Loucy (cell line): ENCODE results near the gene HOXD8.

Experiments used
- H2AFZ ChIP-seq: fragments of 200-600 bp; sonication (generic); 2 replicates; pipeline ENCODE4 v1.6.0; 2016; ENCODE audit warnings: antibody characterized with exemption, mild to moderate bottlenecking, low read length, moderate library complexity
- H3F3A ChIP-seq: fragments of 200-600 bp; 2 replicates; pipeline ENCODE4 v1.6.0; 2016; ENCODE audit warnings: antibody characterized with exemption, low read depth, mild to moderate bottlenecking
- H3K27me3 ChIP-seq: fragments of 200-600 bp; sonication (generic); 2 replicates; pipeline ENCODE4 v1.6.1; 2014; ENCODE audit warnings: low read length, mild to moderate bottlenecking; ENCODE audit not compliant: insufficient read depth, poor library complexity, severe bottlenecking
- H3K36me3 ChIP-seq: fragments of 200-600 bp; sonication (generic); 2 replicates; pipeline ENCODE4 v1.6.1; 2016; ENCODE audit warnings: low read length; ENCODE audit not compliant: insufficient read depth
- H3K4me1 ChIP-seq: fragments of 200-600 bp; sonication (generic); 2 replicates; pipeline ENCODE4 v1.5.1; 2014; ENCODE audit warnings: low read length, mild to moderate bottlenecking; ENCODE audit not compliant: insufficient read depth, poor library complexity, severe bottlenecking
- H3K4me2 ChIP-seq: fragments of 200-600 bp; sonication (generic); 2 replicates; pipeline ENCODE4 v1.6.0; 2014; ENCODE audit warnings: antibody characterized with exemption, low read length, low read depth, mild to moderate bottlenecking; ENCODE audit not compliant: poor library complexity, severe bottlenecking
- H3K4me3 ChIP-seq: fragments of 200-600 bp; sonication (generic); 2 replicates; pipeline ENCODE4 v1.5.1; 2014; ENCODE audit warnings: low read length, mild to moderate bottlenecking, mixed read lengths; ENCODE audit not compliant: poor library complexity, severe bottlenecking
- H3K79me2 ChIP-seq: fragments of 200-600 bp; sonication (generic); 2 replicates; pipeline ENCODE4 v1.6.1; 2014; ENCODE audit warnings: low read length; ENCODE audit not compliant: insufficient read depth
- H3K9ac ChIP-seq: fragments of 200-600 bp; sonication (generic); 2 replicates; pipeline ENCODE4 v1.6.0; 2014; ENCODE audit warnings: mild to moderate bottlenecking, low read depth, low read length, moderate library complexity; ENCODE audit not compliant: poor library complexity, severe bottlenecking
- H3K9me2 ChIP-seq: fragments of 200-600 bp; sonication (generic); replicated peaks from 2 replicates; pipeline ENCODE4 v1.6.1; 2016; ENCODE audit warnings: low read depth, low read length, mixed read lengths
- H3K9me3 ChIP-seq: fragments of 200-600 bp; sonication (generic); 2 replicates; pipeline ENCODE4 v1.6.1; 2014; ENCODE audit warnings: mild to moderate bottlenecking, antibody characterized with exemption, low read length, low read depth; ENCODE audit not compliant: insufficient read depth
- H4K20me1 ChIP-seq: fragments of 200-600 bp; sonication (generic); 2 replicates; pipeline ENCODE4 v1.6.0; 2014; ENCODE audit warnings: antibody characterized with exemption, low read length, mild to moderate bottlenecking; ENCODE audit not compliant: insufficient read depth, poor library complexity, severe bottlenecking
- EZH2phosphoT487 ChIP-seq: fragments of 200-600 bp; IDR thresholded peaks from 2 replicates; pipeline ENCODE4 v1.6.1; 2018; ENCODE audit warnings: antibody characterized with exemption, mild to moderate bottlenecking, moderate library complexity, borderline replicate concordance
- TF ChIP-seq, protein P1 (sequence below): fragments of 200-600 bp; sonication (generic); conservative IDR thresholded peaks from 2 replicates; pipeline ENCODE4 v1.5.1; 2014; ENCODE audit warnings: mild to moderate bottlenecking, antibody characterized with exemption, low read length

The HOXD8 gene

GRCh38 chr2:176149481-176149938, 20.0 kb downstream of the HOXD8 start:
- H3F3A ChIP-seq, result no peaks in the 10 kb centered on the region
- no peak overlapping the region for H2AFZ ChIP-seq
- no peaks in the 10 kb centered on the region for H4K20me1 ChIP-seq
- H3K4me3 ChIP-seq, result no peak overlapping the region
- H3K9ac ChIP-seq, result no peak overlapping the region
- H3K27me3 ChIP-seq, result no peaks in the 10 kb centered on the region
- no peaks in the 10 kb centered on the region for H3K9me3 ChIP-seq
- no peak overlapping the region for H3K4me2 ChIP-seq
- H3K79me2 ChIP-seq, result no peaks in the 10 kb centered on the region
- no peak for TF ChIP-seq EZH2phosphoT487
- TF ChIP-seq, protein P1, sequence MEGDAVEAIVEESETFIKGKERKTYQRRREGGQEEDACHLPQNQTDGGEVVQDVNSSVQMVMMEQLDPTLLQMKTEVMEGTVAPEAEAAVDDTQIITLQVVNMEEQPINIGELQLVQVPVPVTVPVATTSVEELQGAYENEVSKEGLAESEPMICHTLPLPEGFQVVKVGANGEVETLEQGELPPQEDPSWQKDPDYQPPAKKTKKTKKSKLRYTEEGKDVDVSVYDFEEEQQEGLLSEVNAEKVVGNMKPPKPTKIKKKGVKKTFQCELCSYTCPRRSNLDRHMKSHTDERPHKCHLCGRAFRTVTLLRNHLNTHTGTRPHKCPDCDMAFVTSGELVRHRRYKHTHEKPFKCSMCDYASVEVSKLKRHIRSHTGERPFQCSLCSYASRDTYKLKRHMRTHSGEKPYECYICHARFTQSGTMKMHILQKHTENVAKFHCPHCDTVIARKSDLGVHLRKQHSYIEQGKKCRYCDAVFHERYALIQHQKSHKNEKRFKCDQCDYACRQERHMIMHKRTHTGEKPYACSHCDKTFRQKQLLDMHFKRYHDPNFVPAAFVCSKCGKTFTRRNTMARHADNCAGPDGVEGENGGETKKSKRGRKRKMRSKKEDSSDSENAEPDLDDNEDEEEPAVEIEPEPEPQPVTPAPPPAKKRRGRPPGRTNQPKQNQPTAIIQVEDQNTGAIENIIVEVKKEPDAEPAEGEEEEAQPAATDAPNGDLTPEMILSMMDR, result no peak
- no peaks in the 10 kb centered on the region for H3K4me1 ChIP-seq
- no peaks in the 10 kb centered on the region for H3K9me2 ChIP-seq
- H3K36me3 ChIP-seq, result no peaks in the 10 kb centered on the region

- Histone ChIP-seq H3K9me3 (no peaks in the 10 kb centered on the region), H3K4me2 (no peak overlapping the region), H2AFZ (no peak overlapping the region), H3K27me3 (no peaks in the 10 kb centered on the region), H3K9me2 (no peaks in the 10 kb centered on the region), H3F3A (no peaks in the 10 kb centered on the region), H3K4me1 (no peaks in the 10 kb centered on the region), H3K36me3 (no peaks in the 10 kb centered on the region), H3K9ac (no peak overlapping the region), H3K79me2 (no peaks in the 10 kb centered on the region), H3K4me3 (no peak overlapping the region), H4K20me1 (no peaks in the 10 kb centered on the region)
- TF ChIP-seq, protein P1, result no peak
- TF ChIP-seq EZH2phosphoT487, result no peak
Measured at GRCh38 chr2:176149939-176150583, 20.6 kb downstream of the HOXD8 start.

DNA sequence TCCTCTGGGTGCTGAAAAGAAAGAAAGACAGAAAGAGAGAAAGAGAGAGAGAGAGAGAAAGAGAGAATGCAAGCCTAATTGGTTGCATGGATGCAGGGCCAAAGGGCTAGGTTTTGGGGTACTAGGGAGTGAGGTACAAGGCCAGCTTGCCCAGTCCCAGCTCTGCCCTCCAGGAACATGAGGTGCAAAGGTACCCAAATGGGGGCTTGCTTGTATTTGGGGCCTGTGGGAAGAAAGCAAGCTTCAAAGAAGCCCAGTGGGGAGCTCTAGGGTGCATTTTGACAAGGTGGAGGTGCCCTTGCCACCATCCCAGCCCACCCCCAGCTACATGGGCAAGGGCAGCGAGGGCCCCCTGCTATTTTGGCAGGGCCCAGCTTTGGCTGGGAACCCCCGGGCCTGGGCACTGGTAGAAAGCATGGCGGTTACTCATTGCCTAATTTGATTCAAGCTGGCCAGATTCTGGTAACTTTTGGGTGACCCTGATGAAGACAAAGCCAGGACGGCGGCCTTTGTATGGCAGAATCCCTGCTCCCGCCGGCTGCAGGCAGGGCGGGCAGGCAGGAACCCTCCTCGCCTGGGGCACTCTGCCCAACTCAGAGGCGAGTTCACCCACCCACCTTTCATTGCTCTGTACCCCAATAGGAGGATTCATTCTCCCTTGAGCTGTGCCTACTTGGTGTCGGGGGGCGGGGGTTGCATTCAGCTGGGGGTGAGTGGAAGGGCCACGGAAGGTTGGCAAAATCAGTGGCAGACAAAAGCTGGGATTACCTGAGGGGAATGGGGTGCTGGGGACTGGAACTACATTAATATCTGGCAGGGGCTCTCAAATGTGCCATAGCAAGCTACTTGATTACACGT, 21.3 kb downstream of the HOXD8 start:
- Histone ChIP-seq H2AFZ (no peak overlapping the region), H4K20me1 (no peaks in the 10 kb centered on the region), H3K27me3 (no peaks in the 10 kb centered on the region), H3K4me2 (no peak overlapping the region), H3K9me3 (no peaks in the 10 kb centered on the region), H3K36me3 (no peaks in the 10 kb centered on the region), H3F3A (no peaks in the 10 kb centered on the region), H3K4me1 (no peaks in the 10 kb centered on the region), H3K9ac (no peak overlapping the region), H3K9me2 (no peaks in the 10 kb centered on the region), H3K79me2 (no peaks in the 10 kb centered on the region), H3K4me3 (no peak overlapping the region)
- TF ChIP-seq EZH2phosphoT487, result no peak
- TF ChIP-seq, protein P1, result no peak
